ENCODE measurements around the gene OGDH. TPM values are rescaled to one million over a fixed set of nuclear protein-coding genes. Genes with fewer than 3 reads are reported as not detected.

The OGDH gene
- total RNA-seq, 1 experiment from 2014 or later, result 63.3 TPM

GRCh38 chr7:44755698-44756627 is 149.5 kb downstream of the OGDH start:
- DNase-seq (ENCODE audit: extremely low read depth, low read depth), result no peak

DNA sequence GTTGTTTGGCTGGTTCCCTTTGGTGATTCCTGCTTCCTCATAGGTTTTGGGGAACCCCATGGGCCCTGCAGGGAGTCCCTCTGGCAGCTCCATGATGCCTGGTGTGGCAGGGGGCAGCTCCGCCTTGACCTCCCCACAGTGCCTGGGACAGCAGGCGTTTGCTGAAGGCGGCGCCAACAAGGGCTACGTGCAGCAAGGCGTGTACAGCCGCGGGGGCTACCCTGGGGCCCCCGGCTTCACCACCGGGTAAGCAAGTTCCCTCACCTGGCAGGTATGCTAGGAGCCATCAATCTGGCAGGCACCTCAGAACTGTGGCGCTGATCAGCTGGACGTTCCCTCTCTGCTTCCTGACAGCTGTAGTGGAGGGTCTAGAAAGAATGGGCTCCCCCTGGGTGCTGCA is 150.5 kb downstream of the OGDH start:
- no peak for DNase-seq (ENCODE audit: extremely low read depth, low read depth)

- DNase-seq (ENCODE audit: extremely low read depth, low read depth), result no peak
Observed at GRCh38 chr7:44757311-44757710, 150.9 kb downstream of the OGDH start.

- DNase-seq (ENCODE audit: extremely low read depth, low read depth), result no peak
Observed at GRCh38 chr7:44757739-44758138, 151.3 kb downstream of the OGDH start.

Other genes with a start within 250 kb of the OGDH start
- gene NUDCD3, start 116.0 kb upstream of the OGDH start, total RNA-seq (2014; rRNA removed; shearing (Covaris generic)), result 52.1 and 55.9 TPM in 2 replicates
- gene NPC1L1, start 65.3 kb upstream of the OGDH start, total RNA-seq (2014; rRNA removed; shearing (Covaris generic)), result 0.09 TPM in 1 of 2 replicates, not detected in the other
- gene DDX56, start 32.7 kb upstream of the OGDH start, total RNA-seq (2014; rRNA removed; shearing (Covaris generic)), result 84.7 and 98.8 TPM in 2 replicates
- gene TMED4, start 24.4 kb upstream of the OGDH start, total RNA-seq (2014; rRNA removed; shearing (Covaris generic)), result 129 and 135 TPM in 2 replicates
- gene ZMIZ2, start 142.2 kb downstream of the OGDH start, total RNA-seq (2014; rRNA removed; shearing (Covaris generic)), result 20.9 and 21.0 TPM in 2 replicates
- gene PPIA, start 190.1 kb downstream of the OGDH start, total RNA-seq (2014; rRNA removed; shearing (Covaris generic)), result 4,126 and 4,272 TPM in 2 replicates
- 194 and 220 TPM in 2 replicates for gene H2AZ2, start 241.5 kb downstream of the OGDH start, total RNA-seq (2014; rRNA removed; shearing (Covaris generic))

Data from NCI-H460 (cell line).